IPS-15b (cell line): ENCODE data around the gene PGAM2.
A peak's percentile ranks its signal among the peaks of the same experiment; 100 is the strongest.
"Not testable (repeated sequence)": the region's sequence is repeated elsewhere in the genome, so short reads cannot be mapped to it uniquely, and the experiment has no call there.

Experiments used
- H3K27me3 ChIP-seq: one replicate; pipeline ENCODE4 v1.6.1; 2013; ENCODE audit warnings: low read length; ENCODE audit not compliant: control insufficient read depth, insufficient read depth
- H3K36me3 ChIP-seq: one replicate; pipeline ENCODE4 v1.6.1; 2013; ENCODE audit warnings: low read length; ENCODE audit not compliant: control insufficient read depth, insufficient read depth
- H3K4me1 ChIP-seq: one replicate; pipeline ENCODE4 v1.6.1; 2013; ENCODE audit warnings: mild to moderate bottlenecking, low read length; ENCODE audit not compliant: control insufficient read depth, insufficient read depth
- H3K4me3 ChIP-seq: one replicate; pipeline ENCODE4 v1.5.1; 2013; ENCODE audit warnings: low read depth, low read length
- H3K9ac ChIP-seq: one replicate; pipeline ENCODE4 v1.6.1; 2013; ENCODE audit warnings: low read depth, mild to moderate bottlenecking, low read length
- H3K9me3 ChIP-seq: one replicate; pipeline ENCODE4 v1.6.1; 2013; ENCODE audit warnings: mild to moderate bottlenecking, low read length; ENCODE audit not compliant: control insufficient read depth, insufficient read depth

The PGAM2 gene

GRCh38 chr7:44048031-44048795 is 17.2 kb downstream of the PGAM2 start:
- Histone ChIP-seq H3K9me3 (no peaks in the 10 kb centered on the region), H3K9ac (no peak overlapping the region), H3K4me3 (no peak overlapping the region), H3K36me3 (peaks cover 22% of the 10 kb centered on the region), H3K27me3 (no peaks in the 10 kb centered on the region), H3K4me1 (peaks cover 6% of the 10 kb centered on the region)

DNA sequence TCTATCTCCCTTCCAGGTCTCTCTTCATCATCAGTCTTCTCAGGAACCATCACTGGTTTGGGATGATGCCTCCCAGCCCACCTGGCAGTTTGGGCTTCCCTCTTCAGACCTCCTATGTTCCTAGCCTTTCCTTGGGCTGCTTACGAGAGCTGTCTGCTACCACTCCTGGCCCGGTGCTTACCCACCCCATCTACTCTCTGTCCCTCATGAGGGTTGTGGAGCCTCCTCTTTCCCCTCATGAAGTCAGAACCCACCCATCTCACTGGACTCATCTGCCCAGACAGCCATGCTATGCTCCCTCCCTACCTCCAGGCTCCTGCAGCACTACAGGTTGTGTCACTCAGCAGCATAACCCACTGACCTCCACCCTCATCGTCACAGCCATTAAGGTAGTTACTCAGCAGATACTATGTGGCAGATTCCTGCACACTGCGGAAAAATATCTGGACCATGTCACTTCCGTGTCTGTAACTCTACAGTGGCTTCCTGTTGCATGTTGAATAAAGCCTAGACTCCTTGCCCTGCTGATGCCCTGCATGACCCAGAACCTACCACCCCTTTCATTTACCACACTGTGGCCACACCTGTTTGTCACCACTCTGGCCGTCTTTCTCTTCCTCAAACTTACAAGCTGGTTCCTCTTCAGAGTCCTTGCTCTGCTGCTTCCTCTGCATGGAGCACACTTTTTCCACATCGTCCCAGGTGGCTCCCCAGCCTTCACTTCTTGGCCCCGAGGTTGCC is 18.9 kb downstream of the PGAM2 start:
- no peaks in the 10 kb centered on the region for H3K9me3 ChIP-seq
- no peak overlapping the region for H3K9ac ChIP-seq
- peaks cover 6% of the 10 kb centered on the region for H3K4me1 ChIP-seq
- H3K36me3 ChIP-seq, result peaks cover 12% of the 10 kb centered on the region
- H3K4me3 ChIP-seq, result peak overlapping the region; percentile 13
- H3K27me3 ChIP-seq, result peaks cover 3% of the 10 kb centered on the region

DNA sequence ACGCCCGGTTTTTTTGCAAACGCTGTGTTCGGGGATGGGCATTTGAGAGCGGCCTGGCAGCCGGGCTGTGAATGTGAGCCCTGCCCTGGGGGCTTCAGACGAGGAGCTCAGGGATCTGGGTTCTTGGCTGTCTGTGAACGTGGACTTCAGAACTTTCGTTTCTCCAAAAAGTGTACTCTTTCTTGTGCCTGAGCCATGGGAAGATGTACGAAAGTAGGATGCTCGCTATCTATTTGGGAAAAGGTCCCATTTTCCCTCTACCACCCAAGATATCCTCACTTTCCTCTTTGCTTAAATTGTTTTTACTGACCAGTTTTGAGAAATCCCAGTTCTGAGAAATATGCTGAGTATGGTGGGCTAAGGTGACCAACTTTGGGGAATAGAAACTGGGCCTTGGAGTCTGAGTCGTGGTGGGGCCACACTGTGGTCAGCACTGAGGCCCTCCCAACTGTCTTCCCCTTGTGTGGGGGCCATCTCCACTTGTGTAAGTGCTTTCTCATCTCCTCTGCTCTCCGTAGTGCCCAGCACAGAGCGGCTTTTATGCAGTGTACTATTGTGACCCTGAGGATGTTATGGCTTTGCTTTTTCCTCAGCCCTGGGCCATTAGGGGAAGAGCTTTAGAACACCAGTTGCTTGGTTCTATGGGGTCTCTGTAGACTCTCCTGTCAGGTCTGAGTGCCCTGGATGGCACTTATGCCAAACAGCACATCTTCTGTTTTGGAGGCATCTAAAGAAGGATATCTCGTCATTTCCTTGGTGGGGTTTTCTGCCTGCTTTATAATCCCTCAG is 19.9 kb downstream of the PGAM2 start:
- peaks cover 6% of the 10 kb centered on the region for H3K4me1 ChIP-seq
- peak overlapping the region; percentile 54 for H3K9ac ChIP-seq
- H3K36me3 ChIP-seq, result peaks cover 8% of the 10 kb centered on the region
- no peaks in the 10 kb centered on the region for H3K9me3 ChIP-seq
- peak overlapping the region; percentile 91 for H3K4me3 ChIP-seq
- peaks cover 3% of the 10 kb centered on the region for H3K27me3 ChIP-seq

- H3K36me3 ChIP-seq, result peaks cover 8% of the 10 kb centered on the region
- H3K9ac ChIP-seq, result peak within 1 kb of the TSS; percentile 54
- peaks cover 3% of the 10 kb centered on the region for H3K27me3 ChIP-seq
- H3K9me3 ChIP-seq, result no peaks in the 10 kb centered on the region
- H3K4me3 ChIP-seq, result peak within 1 kb of the TSS; percentile 91
- peaks cover 6% of the 10 kb centered on the region for H3K4me1 ChIP-seq
Measured at GRCh38 chr7:44044315-44045225, 20.8 kb downstream of the PGAM2 start, which contains the start of gene DBNL. TSS of gene DBNL (plus strand) at chr7:44044702. CDS start at chr7:44044738, 36 bp downstream.

DNA sequence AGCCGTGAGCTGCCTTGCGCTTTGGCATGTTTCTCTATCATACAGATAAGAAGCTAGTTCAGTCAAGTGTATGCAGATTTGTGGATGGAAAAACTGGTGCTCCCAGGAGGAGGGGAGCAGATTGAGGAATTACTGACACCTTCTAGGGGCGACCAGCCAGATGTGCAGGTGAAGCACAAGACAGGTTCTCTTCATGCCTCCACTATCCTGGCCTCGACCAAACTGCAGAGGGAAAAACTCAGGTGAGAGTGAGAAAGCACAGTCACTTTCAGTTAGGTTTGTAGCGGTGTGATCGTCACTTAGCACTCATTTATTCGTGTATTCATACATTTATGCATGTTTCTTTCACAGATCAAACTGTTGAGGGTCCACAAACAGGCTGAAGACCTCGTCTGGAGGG is 21.5 kb downstream of the PGAM2 start:
- Histone ChIP-seq H3K9ac (peak overlapping the region; percentile 41), H3K4me3 (peak overlapping the region; percentile 91), H3K27me3 (peaks cover 3% of the 10 kb centered on the region), H3K4me1 (peaks cover 6% of the 10 kb centered on the region), H3K36me3 (peaks cover 5% of the 10 kb centered on the region), H3K9me3 (no peaks in the 10 kb centered on the region)

GRCh38 chr7:44042221-44042620 is 23.1 kb downstream of the PGAM2 start:
- no peak overlapping the region for H3K4me3 ChIP-seq
- no peaks in the 10 kb centered on the region for H3K9me3 ChIP-seq
- H3K27me3 ChIP-seq, result peaks cover 3% of the 10 kb centered on the region
- no peak overlapping the region for H3K9ac ChIP-seq
- H3K36me3 ChIP-seq, result no peaks in the 10 kb centered on the region
- H3K4me1 ChIP-seq, result peaks cover 6% of the 10 kb centered on the region

DNA sequence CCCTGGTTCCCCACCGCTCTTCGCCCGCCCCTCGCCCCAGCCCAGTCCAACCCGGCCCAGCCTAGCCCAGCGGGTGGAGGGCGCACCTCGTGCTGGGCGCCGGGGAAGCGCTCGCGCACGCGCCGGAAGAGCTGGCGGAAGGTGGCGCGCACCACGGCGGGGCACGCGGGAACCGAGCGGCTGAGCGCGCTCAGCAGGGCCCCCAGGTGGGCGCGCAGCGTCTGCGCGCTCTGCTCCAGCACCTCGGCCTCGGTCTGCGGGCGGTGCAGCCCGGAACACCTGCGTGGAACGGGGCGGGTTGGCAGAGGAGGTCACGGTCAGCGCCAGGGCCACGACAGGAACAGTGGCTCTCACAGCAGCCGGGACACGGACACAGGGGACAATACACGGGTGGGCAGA is 24.9 kb downstream of the PGAM2 start:
- H3K9me3 ChIP-seq, H3K9ac ChIP-seq, H3K4me1 ChIP-seq, H3K27me3 ChIP-seq, H3K36me3 ChIP-seq: not testable (repeated sequence)
- H3K4me3 ChIP-seq, result peak overlapping the region; percentile 30

DNA sequence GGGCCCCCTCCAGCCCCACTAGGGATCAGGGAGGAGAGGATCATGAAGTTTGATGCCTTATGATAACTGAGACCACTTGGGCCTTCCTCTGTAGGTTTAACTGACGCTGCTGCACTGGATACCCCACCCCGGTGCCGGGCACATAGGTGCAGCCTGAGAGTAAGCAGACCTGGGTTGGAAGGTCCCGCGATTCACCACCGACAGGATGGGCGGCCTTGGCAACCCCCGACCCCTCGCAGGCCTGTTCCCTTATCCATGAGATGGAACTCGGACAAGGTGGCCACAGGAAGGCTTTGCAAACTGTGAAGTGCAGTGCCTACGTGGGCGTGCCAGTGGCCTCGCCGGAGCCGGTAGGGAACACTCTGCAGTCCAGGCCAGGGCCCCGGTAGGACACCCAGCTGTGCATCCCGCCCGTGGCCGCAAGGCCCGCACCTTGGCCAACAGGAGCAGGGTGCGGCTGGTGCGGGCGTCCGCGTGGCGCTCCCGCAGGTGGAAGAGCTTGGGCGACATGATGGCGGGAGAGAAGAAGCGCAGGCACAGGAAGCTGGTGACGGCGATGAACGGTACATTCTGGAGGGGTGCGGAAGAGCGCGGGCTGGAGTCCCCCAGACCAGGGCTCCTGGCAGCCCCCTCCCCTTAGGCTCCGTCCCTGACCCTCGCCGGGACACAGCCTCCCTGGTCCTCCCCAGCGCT is 25.4 kb downstream of the PGAM2 start:
- H3K4me1 ChIP-seq, H3K9me3 ChIP-seq, H3K36me3 ChIP-seq, H3K9ac ChIP-seq, H3K27me3 ChIP-seq: not testable (repeated sequence)
- H3K4me3 ChIP-seq, result peak overlapping the region; percentile 22

- H3K27me3 ChIP-seq, H3K4me1 ChIP-seq, H3K36me3 ChIP-seq, H3K9ac ChIP-seq, H3K9me3 ChIP-seq: not testable (repeated sequence)
- peak overlapping the region; percentile 23 for H3K4me3 ChIP-seq
Measured at GRCh38 chr7:44038961-44039558, 26.3 kb downstream of the PGAM2 start.

GRCh38 chr7:44038553-44038952 is 26.8 kb downstream of the PGAM2 start:
- H3K4me3 ChIP-seq, H3K4me1 ChIP-seq, H3K36me3 ChIP-seq, H3K9ac ChIP-seq, H3K27me3 ChIP-seq, H3K9me3 ChIP-seq: not testable (repeated sequence)
